Stimulated activated CD4-positive, alpha-beta T cell treated with anti-CD3 and anti-CD28 coated beads, Interleukin-15, amount 100 ng/mL, for 1 hour (primary cell): ENCODE results near the gene LRRC4C.
"Not testable (repeated sequence)": the region's sequence is repeated elsewhere in the genome, so short reads cannot be mapped to it uniquely, and the experiment has no call there.

Experiments
- DNase-seq, 2 donors: peaks; one replicate each; pipeline ENCODE4 v3.0.0-alpha.2; 2020; ENCODE audit warnings: low read depth in 1 of 2, low spot score in 1 of 2

LRRC4C gene

DNA sequence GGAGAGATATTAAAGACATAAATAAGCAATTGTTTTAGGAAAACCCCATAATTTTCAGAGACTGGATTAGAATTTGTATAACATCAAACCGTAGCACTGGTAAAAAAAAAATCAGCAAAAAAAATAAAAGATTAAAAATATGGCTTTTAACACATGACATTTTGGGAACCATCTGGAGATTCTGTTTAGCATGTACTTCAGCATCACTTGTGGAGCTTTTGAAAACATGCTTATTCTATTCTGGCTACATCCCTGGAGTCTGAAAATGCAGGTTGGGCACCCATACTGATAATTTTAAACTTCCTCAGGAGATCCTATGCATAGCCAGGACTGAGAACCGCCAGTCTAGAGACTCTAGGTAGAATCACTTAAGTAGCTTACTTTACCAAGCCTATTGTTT is 1190.9 kb downstream of the LRRC4C start:
- no peak for DNase-seq

- no peak for DNase-seq
Measured at GRCh38 chr11:40255457-40255856, 1204.0 kb downstream of the LRRC4C start.

DNA sequence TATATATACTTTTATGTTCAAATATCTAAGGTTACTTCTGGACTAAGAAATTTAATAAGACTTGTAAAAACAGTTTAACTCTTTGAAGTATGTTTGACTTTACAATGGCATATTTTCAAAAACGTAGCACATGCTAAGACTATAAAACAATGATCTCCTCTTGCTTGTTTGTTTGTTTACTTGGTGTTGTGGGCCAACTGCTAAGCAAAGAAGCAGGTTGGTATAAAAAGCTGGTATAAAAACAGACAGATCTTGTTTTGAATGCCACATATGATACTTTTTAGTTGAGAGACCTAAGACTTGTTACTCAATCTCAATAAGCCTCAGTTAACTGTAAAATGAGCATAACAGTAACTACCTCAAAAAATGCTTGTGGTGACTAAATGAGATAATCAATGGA is 1206.3 kb downstream of the LRRC4C start:
- DNase-seq, result no peak

DNA sequence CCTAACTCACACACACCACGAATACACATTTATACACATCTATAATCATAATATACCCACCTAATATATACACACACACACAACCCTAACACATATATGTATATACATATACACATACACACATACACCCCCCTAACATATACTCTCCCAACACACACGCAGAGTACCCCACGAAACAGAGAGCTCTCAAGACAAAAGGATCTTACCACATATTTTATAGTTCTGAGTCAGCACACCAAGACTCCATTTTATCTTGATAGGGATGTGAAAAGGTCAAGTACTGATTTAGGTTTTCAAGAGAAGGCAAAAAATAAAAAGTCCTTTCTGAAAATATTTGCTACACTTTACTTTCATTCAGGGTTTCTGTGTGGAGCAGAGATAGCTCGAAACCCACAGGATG is 1207.2 kb downstream of the LRRC4C start:
- DNase-seq, result no peak

GRCh38 chr11:40246983-40247382 is 1212.5 kb downstream of the LRRC4C start:
- DNase-seq, result no peak

DNA sequence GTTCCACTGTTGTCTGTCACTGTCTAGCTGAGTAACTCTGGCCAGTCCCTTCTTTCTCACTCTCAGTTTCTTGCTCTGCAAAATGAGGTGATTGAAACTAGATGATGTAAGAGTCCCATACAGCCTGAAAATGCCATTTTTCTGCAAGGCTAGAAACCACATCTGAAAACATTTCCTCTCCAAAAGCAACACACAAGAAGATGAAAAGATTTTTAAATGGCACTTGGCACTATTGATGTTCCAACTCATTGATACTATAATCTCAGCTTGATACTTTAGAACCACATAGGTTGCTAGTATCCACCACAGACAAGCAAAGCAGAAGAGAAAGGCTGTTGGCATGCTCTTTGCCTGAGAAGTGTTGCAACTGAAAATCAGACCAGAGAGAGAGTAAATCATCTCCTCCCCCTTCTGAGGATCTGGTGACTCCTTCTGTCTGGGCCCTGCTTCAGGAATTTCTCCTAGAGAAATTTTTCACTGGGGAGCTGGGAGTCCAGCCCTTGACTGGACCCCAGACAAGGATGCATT is 1217.9 kb downstream of the LRRC4C start:
- no peak for DNase-seq

- no peak for DNase-seq
Measured at GRCh38 chr11:40240284-40240683, 1219.2 kb downstream of the LRRC4C start.

DNA sequence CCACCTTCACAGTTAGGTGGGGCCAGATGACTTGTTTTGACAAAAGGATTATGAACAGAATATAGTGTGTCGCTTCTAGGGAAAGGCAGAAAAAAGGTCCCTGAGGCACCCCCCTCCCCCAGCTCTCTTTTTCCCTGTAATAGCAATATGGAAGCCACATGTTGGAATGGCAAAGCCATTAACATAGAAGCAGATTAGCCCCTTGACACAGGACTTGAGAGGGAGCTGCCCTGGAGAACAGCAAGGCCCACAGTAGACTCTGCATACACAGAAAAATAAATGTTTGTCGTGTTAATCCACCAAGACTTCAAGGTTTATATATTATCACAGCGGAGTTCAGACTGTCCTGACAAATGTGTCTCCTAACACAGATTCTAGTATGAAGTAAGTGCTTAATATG is 1222.9 kb downstream of the LRRC4C start:
- no peak for DNase-seq

GRCh38 chr11:40235841-40236240 is 1223.6 kb downstream of the LRRC4C start:
- no peak for DNase-seq

GRCh38 chr11:40230821-40231220 is 1228.6 kb downstream of the LRRC4C start:
- no peak for DNase-seq

- no peak for DNase-seq
Measured at GRCh38 chr11:40228662-40229061, 1230.8 kb downstream of the LRRC4C start.

GRCh38 chr11:40227730-40228129 is 1231.7 kb downstream of the LRRC4C start:
- DNase-seq, result no peak

GRCh38 chr11:40226654-40227053 is 1232.8 kb downstream of the LRRC4C start:
- no peak for DNase-seq

DNA sequence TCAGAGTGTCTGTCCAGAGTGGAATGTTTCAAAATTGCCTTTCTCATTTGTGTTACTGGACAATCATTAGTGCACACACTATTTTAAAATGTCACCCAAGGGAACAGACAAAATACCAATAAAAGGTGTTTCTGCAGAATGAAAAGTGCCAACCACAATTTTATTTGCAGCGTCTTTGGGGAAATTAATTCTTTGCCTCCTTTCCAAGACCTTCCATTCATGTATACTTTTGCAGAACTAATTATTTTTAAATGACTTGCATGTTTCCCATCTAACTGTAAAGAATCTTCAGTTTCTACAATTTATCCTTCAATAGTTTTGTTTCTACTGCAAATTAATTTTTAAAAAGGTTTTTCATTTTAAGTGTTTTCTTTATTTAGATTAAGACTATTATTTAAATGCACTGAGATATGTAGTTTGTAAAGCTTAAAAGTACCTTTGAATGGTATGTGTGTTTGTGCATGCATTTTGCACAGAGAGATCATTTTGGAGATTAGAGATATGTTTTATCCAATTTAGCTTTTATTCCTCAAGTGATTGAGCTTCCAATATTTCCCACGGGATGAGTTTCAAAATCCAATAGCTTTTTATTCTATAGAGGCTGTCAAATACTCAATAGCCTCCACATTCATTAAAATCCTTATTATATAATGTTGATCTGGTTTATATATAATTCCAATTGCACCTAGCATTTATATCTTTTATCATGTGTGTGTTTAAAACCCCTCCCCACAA is 1235.7 kb downstream of the LRRC4C start:
- DNase-seq, result no peak

DNA sequence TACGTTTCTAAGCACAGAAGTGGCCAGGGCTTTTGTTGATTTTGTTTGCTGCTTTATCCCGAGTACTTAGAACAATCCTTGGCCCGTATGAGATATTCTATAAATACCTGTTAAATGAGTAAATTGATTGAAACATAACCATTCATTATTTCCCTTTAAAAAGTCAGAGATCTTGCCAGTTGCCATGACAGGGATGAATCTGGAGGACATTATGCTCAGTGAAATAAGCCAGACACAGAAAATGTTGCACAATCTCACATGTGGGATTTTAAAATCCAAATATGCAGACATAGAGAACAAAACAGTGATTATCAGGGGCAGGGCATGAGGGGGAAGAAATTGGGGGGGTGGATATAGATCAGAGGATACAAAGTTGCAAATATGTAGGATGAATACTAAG is 1240.1 kb downstream of the LRRC4C start:
- no peak for DNase-seq

GRCh38 chr11:40215556-40215955 is 1243.9 kb downstream of the LRRC4C start:
- no peak for DNase-seq

- no peak for DNase-seq
Measured at GRCh38 chr11:40207416-40207815, 1252.0 kb downstream of the LRRC4C start.

GRCh38 chr11:40204228-40204627 is 1255.2 kb downstream of the LRRC4C start:
- no peak for DNase-seq

- no peak for DNase-seq
Measured at GRCh38 chr11:40203606-40204005, 1255.8 kb downstream of the LRRC4C start.

GRCh38 chr11:40202589-40203270 is 1256.7 kb downstream of the LRRC4C start:
- no peak for DNase-seq

- DNase-seq, result not testable (repeated sequence)
Measured at GRCh38 chr11:40192590-40192989, 1266.9 kb downstream of the LRRC4C start.

DNA sequence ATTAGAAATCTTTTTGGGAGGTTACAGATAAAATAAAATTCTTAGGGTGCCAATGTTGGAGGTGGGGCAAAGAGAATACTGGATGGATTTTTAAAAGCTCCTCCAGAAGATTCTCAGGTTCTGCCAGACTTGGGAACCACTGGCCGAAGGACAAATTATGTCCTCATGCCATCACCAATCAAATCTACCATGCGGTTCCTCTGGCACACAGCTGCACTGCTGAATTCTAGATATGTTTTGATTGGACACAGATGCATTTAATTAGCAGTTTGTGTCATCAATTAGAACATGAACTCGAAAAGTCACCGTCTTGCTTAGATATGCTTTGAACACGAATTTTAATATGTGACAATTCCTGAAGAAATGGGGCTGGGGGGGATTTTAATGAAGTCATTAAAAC is 1269.2 kb downstream of the LRRC4C start:
- DNase-seq, result no peak

DNA sequence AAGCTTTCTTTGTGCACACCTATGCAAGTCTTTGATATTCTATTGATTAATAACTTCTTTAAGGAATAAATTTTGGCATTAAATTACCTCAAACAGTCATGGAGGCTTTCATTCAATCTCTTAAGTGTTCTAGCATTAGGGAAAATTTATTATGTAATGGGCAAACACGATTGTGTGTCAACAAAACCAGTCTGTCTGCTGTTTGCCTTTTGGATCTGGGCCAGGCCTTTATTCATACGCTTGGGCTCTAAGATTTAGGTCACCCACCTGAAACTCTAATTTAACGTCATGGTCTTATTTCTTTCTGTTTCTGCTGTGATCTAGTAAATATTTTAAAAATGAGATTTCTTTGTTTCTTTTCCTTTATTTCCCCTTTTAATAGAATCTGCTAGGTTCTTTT is 1270.6 kb downstream of the LRRC4C start:
- DNase-seq, result no peak
